A673 (cell line): Measurements from ENCODE around the gene KCNIP3.

ENCODE experiments used
- EZH2 ChIP-seq: fragments of 200-600 bp; sonication (generic); IDR thresholded peaks from 2 replicates; pipeline ENCODE4 v1.6.1; 2017; ENCODE audit warnings: borderline replicate concordance, low read depth, mild to moderate bottlenecking, mixed read lengths, antibody characterized with exemption, low read length; ENCODE audit not compliant: poor library complexity, severe bottlenecking
- TF ChIP-seq, protein P1 (sequence below): fragments of 300-800, 200-600 bp; sonication (generic); conservative IDR thresholded peaks from 2 replicates; pipeline ENCODE4 v1.5.1; 2017; ENCODE audit warnings: low read depth, mild to moderate bottlenecking, antibody characterized with exemption, low read length, moderate library complexity, mixed read lengths

DNA sequence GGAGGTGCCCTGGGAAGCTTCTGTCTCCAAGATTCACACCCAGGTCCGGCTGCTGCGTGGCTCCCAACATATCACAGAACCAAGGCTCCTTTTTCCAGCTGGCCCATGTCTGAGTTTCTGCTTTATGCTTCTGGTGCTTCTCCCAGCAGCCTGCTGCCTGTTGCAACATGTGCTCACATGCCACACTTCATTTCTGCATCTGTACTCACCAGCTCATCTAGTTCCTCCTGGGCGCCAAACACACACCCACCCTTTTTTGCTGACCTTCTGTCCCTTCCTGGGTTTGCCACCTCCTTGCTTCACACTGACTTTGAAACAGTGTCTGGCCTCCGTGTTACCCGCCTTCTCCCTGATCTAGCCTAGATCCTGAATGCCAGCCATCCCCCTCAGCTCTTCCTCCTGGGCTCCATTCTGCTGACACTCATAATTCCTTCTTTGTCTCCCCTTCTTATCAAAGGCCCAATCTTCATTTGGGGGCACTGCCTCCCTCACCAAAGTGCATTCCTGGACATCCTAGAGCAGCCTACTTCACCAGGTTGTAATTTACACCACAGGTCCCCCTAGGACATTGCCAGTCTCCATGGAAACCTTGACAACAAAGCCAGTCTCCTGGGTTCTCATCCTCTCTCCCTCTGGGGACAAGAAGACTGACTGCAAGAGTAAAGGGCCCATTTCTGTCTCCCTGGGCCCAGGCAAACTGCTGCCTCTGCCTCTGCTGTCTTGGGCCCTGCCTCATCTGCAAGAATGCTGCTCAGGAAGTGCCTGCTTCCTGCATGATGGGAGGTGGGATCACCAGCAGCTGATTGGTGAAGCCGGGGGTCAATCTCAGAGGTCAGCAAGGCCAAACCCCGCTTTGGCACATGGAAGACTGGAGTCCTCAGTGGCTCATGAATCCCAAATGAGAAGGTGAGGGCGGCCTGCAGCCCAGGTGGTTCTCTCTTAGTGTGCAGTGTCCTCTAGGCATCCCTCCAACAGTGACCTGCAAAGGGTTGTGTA lies 36.8 kb upstream of the KCNIP3 start:
- TF ChIP-seq, protein P1, sequence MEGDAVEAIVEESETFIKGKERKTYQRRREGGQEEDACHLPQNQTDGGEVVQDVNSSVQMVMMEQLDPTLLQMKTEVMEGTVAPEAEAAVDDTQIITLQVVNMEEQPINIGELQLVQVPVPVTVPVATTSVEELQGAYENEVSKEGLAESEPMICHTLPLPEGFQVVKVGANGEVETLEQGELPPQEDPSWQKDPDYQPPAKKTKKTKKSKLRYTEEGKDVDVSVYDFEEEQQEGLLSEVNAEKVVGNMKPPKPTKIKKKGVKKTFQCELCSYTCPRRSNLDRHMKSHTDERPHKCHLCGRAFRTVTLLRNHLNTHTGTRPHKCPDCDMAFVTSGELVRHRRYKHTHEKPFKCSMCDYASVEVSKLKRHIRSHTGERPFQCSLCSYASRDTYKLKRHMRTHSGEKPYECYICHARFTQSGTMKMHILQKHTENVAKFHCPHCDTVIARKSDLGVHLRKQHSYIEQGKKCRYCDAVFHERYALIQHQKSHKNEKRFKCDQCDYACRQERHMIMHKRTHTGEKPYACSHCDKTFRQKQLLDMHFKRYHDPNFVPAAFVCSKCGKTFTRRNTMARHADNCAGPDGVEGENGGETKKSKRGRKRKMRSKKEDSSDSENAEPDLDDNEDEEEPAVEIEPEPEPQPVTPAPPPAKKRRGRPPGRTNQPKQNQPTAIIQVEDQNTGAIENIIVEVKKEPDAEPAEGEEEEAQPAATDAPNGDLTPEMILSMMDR: no peak
- TF ChIP-seq EZH2: no peak
